Transverse colon (tissue), 4 donors: ENCODE data around the gene MAPKAPK2.

Experiments
- POLR2AphosphoS5 ChIP-seq, 3 donors: sonication (generic); formaldehyde crosslinking; IDR thresholded peaks; one replicate each; pipeline ENCODE4 v1.6.1; 2016; ENCODE audit warnings: antibody characterized with exemption in 3 of 3
- TF ChIP-seq, protein P1 (sequence below), 5 experiments: fragments of 200-600 bp in 3 of 5; fragments of 450-650 bp in 2 of 5; sonication (generic) in 3 of 5; IDR thresholded peaks; 1 replicate in 2 of 5; 2 replicates in 3 of 5; pipeline ENCODE4 v1.5.1; 2016 to 2017; ENCODE audit warnings: antibody characterized with exemption in 5 of 5, inconsistent platforms in 3 of 5, mild to moderate bottlenecking in 2 of 5, moderate library complexity in 1 of 5

GRCh38 chr1:206783506-206783905 is 98.8 kb downstream of the MAPKAPK2 start:
- TF ChIP-seq, protein P1, sequence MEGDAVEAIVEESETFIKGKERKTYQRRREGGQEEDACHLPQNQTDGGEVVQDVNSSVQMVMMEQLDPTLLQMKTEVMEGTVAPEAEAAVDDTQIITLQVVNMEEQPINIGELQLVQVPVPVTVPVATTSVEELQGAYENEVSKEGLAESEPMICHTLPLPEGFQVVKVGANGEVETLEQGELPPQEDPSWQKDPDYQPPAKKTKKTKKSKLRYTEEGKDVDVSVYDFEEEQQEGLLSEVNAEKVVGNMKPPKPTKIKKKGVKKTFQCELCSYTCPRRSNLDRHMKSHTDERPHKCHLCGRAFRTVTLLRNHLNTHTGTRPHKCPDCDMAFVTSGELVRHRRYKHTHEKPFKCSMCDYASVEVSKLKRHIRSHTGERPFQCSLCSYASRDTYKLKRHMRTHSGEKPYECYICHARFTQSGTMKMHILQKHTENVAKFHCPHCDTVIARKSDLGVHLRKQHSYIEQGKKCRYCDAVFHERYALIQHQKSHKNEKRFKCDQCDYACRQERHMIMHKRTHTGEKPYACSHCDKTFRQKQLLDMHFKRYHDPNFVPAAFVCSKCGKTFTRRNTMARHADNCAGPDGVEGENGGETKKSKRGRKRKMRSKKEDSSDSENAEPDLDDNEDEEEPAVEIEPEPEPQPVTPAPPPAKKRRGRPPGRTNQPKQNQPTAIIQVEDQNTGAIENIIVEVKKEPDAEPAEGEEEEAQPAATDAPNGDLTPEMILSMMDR (IDR thresholded peaks at IDR 0.05), result no peak
- no peak for TF ChIP-seq POLR2AphosphoS5 (IDR thresholded peaks at IDR 0.05)
